SK-N-SH treated with all-trans-retinoic acid at 6 μM for 48 hours (cell line): Measurements from ENCODE around the gene HELLS.
"Not testable (repeated sequence)": the region's sequence is repeated elsewhere in the genome, so short reads cannot be mapped to it uniquely, and the experiment has no call there.

Experiments
- CREB5 ChIP-seq: fragments of 250-450 bp; sonication (Bioruptor Pico); IDR thresholded peaks from 2 replicates; pipeline ENCODE4 v1.5.1; 2020; ENCODE audit warnings: low read depth, mild to moderate bottlenecking, moderate library complexity
- CSRNP3 ChIP-seq: fragments of 250-450 bp; sonication (Bioruptor Pico); IDR thresholded peaks from 2 replicates; pipeline ENCODE4 v1.5.1; 2021; ENCODE audit warnings: mild to moderate bottlenecking, moderate library complexity
- ESRRG ChIP-seq: fragments of 250-450 bp; sonication (Bioruptor Pico); IDR thresholded peaks from 2 replicates; pipeline ENCODE4 v1.6.1; 2021; ENCODE audit warnings: mild to moderate bottlenecking
- OSR1 ChIP-seq: fragments of 250-450 bp; sonication (Bioruptor Pico); IDR thresholded peaks from 2 replicates; pipeline ENCODE4 v1.8.0; 2022; ENCODE audit warnings: moderate library complexity, mild to moderate bottlenecking, inconsistent platforms
- PATZ1 ChIP-seq: fragments of 250-450 bp; sonication (Bioruptor Pico); IDR thresholded peaks from 2 replicates; pipeline ENCODE4 v1.8.0; 2020; ENCODE audit warnings: mild to moderate bottlenecking, moderate library complexity, borderline replicate concordance
- PPARA ChIP-seq: fragments of 250-450 bp; sonication (Bioruptor Pico); IDR thresholded peaks from 2 replicates; pipeline ENCODE4 v1.5.0; 2020; ENCODE audit warnings: mild to moderate bottlenecking, borderline replicate concordance
- RARB ChIP-seq: fragments of 250-450 bp; sonication (Bioruptor Pico); IDR thresholded peaks from 2 replicates; pipeline ENCODE4 v1.8.0; 2021; ENCODE audit warnings: mild to moderate bottlenecking, moderate library complexity
- SNAI2 ChIP-seq: fragments of 250-450 bp; sonication (Bioruptor Pico); IDR thresholded peaks from 2 replicates; pipeline ENCODE4 v1.5.0; 2020; ENCODE audit warnings: mild to moderate bottlenecking, moderate library complexity
- TCF4 ChIP-seq: fragments of 250-450 bp; sonication (Bioruptor Pico); IDR thresholded peaks from 2 replicates; pipeline ENCODE4 v1.8.0; 2021; ENCODE audit warnings: mild to moderate bottlenecking, moderate library complexity, borderline replicate concordance
- ZC3H10 ChIP-seq: fragments of 250-450 bp; sonication (Bioruptor Pico); IDR thresholded peaks from 2 replicates; pipeline ENCODE4 v1.5.1; 2021; ENCODE audit warnings: mild to moderate bottlenecking, moderate library complexity
- ZFP3 ChIP-seq: fragments of 250-450 bp; sonication (Bioruptor Pico); IDR thresholded peaks from 2 replicates; pipeline ENCODE4 v1.5.0; 2020; ENCODE audit warnings: mild to moderate bottlenecking, moderate library complexity
- ZFP30 ChIP-seq: fragments of 450-650 bp; formaldehyde crosslinking; IDR thresholded peaks from 2 replicates; pipeline ENCODE4 v1.5.0; 2022; ENCODE audit warnings: mild to moderate bottlenecking, moderate library complexity
- ZNF565 ChIP-seq: fragments of 450-650 bp; formaldehyde crosslinking; conservative IDR thresholded peaks from 2 replicates; pipeline ENCODE4 v1.5.0; 2020; ENCODE audit warnings: low read depth, mild to moderate bottlenecking, moderate library complexity
- ZNF70 ChIP-seq: fragments of 450-650 bp; formaldehyde crosslinking; IDR thresholded peaks from 2 replicates; pipeline ENCODE4 v1.5.0; 2020; ENCODE audit warnings: mild to moderate bottlenecking, moderate library complexity

- not testable (repeated sequence) for TF ChIP-seq ZC3H10 (CRISPR knock-in tag); CREB5 (CRISPR knock-in tag); ZFP30 (CRISPR knock-in tag); PPARA; SNAI2 (CRISPR knock-in tag); ZNF565 (CRISPR knock-in tag); TCF4 (CRISPR knock-in tag); RARB (CRISPR knock-in tag); PATZ1; ESRRG; OSR1 (CRISPR knock-in tag); ZNF70 (CRISPR knock-in tag); CSRNP3 (CRISPR knock-in tag); ZFP3 (CRISPR knock-in tag)
Measured at GRCh38 chr10:94542282-94542681, 3.3 kb upstream of the HELLS start.
